K562 (cell line): ENCODE measurements around the gene NRM. TPM values are rescaled to one million over a fixed set of nuclear protein-coding genes. Genes with fewer than 3 reads are reported as not detected.

Experiments
- EP400 ChIP-seq: fragments of 450-650 bp; IDR thresholded peaks from 2 replicates; pipeline ENCODE4 v1.6.1; 2017; ENCODE audit warnings: antibody characterized with exemption, mild to moderate bottlenecking, moderate library complexity
- FOXJ2 ChIP-seq: fragments of 200-800 bp; sonication (Bioruptor generic); IDR thresholded peaks from 2 replicates; pipeline ENCODE4 v1.6.1; 2016; ENCODE audit warnings: missing genetic modification characterization, missing compliant biosample characterization
- FOXK2 ChIP-seq, 2 experiments: fragments of 450-650 bp; IDR thresholded peaks in 1 of 2; conservative IDR thresholded peaks in 1 of 2; 2 replicates each; pipeline ENCODE4 v1.6.1; 2016; ENCODE audit warnings: low read depth in 2 of 2, mild to moderate bottlenecking in 1 of 2
- ILF3 ChIP-seq: fragments of 450-650 bp; IDR thresholded peaks from 2 replicates; pipeline ENCODE4 v1.6.1; 2018; ENCODE audit warnings: antibody characterized with exemption, mild to moderate bottlenecking, moderate library complexity, borderline replicate concordance
- KDM5B ChIP-seq: fragments of 200-600 bp; sonication (generic); IDR thresholded peaks from 2 replicates; pipeline ENCODE4 v1.6.1; 2012; ENCODE audit warnings: low read depth, mild to moderate bottlenecking, moderate library complexity, low read length, control low read depth, inconsistent platforms; ENCODE audit not compliant: insufficient replicate concordance
- MLX ChIP-seq, 2 experiments: fragments of 450-650 bp in 1 of 2; sonication (generic) in 1 of 2; formaldehyde crosslinking; conservative IDR thresholded peaks; 2 replicates each; pipeline versions ENCODE4 v1.4.0 to v1.8.1; 2020 to 2022; ENCODE audit warnings: mild to moderate bottlenecking in 1 of 2, missing genetic modification reagents in 1 of 2
- MXI1 ChIP-seq: IDR thresholded peaks from 2 replicates; pipeline ENCODE4 v1.6.1; 2011; ENCODE audit warnings: low read depth, mild to moderate bottlenecking, improper control_type of control experiment, low read length
- POLR2G ChIP-seq: fragments of 200-400 bp; formaldehyde crosslinking; IDR thresholded peaks from 2 replicates; pipeline ENCODE4 v1.6.1; 2017; ENCODE audit warnings: low read depth, mild to moderate bottlenecking, antibody characterized with exemption, low read length, moderate library complexity
- SRF ChIP-seq, 2 experiments: fragments of 250-450, 450-650 bp in 1 of 2; sonication (Bioruptor Pico) in 1 of 2; sonication (generic) in 1 of 2; formaldehyde crosslinking; IDR thresholded peaks; 2 replicates each; pipeline versions ENCODE4 v1.5.0 to v1.5.1; 2020 to 2022; ENCODE audit warnings: mild to moderate bottlenecking in 1 of 2, missing genetic modification reagents in 1 of 2
- TRIM24 ChIP-seq, 2 experiments: fragments of 450-650 bp; IDR thresholded peaks; 2 replicates each; pipeline ENCODE4 v1.6.1; 2016
- U2AF1 ChIP-seq: fragments of 200-400 bp; formaldehyde crosslinking; optimal IDR thresholded peaks from 2 replicates; pipeline ENCODE3; 2017; ENCODE audit warnings: mild to moderate bottlenecking, low read depth, low read length, moderate library complexity
- YY1 ChIP-seq, 3 experiments: IDR thresholded peaks; 2 replicates each; pipeline ENCODE4 v1.6.1; 2011; ENCODE audit warnings: low read length in 2 of 3, mild to moderate bottlenecking in 2 of 3, moderate library complexity in 2 of 3, borderline replicate concordance in 1 of 3, control low read depth in 1 of 3, low read depth in 1 of 3; ENCODE audit not compliant: insufficient read depth in 3 of 3, insufficient replicate concordance in 2 of 3, control insufficient read depth in 1 of 3, insufficient read length in 1 of 3; ENCODE audit errors: extremely low read depth in 1 of 3
- ZNF639 ChIP-seq, 2 experiments: fragments of 200-800 bp in 1 of 2; sonication (Bioruptor generic) in 1 of 2; sonication (generic) in 1 of 2; formaldehyde crosslinking in 1 of 2; IDR thresholded peaks in 1 of 2; conservative IDR thresholded peaks in 1 of 2; 2 replicates each; pipeline versions ENCODE4 v1.5.0 to v1.6.1; 2016 to 2020; ENCODE audit warnings: missing compliant biosample characterization in 1 of 2, missing genetic modification characterization in 1 of 2, missing genetic modification reagents in 1 of 2
- ZNF764 ChIP-seq: fragments of 250-450 bp; sonication (Bioruptor Pico); IDR thresholded peaks from 2 replicates; pipeline ENCODE4 v1.4.0; 2020; ENCODE audit warnings: low read depth, mild to moderate bottlenecking, moderate library complexity
- polyA plus RNA-seq, 8 experiments: library from polyadenylated mRNA; depleted of rRNA in 4 of 8; stranded (reverse) in 5 of 8; unstranded in 3 of 8; fragments of >200 nt; fragmentation: Nextera tagmentation in 2 of 8; fragmentation: Illumina TruSeq in 1 of 8; extraction: Ambion mirVana in 2 of 8; extraction: Trizol in 1 of 8; gene quantifications; 2 replicates each; pipeline versions ENCODE4 v1.2.1 to v1.2.3, GENCODE V29; 2011 to 2014; ENCODE audit warnings: inconsistent platforms in 1 of 8, missing spikeins in 1 of 8
- total RNA-seq, 7 experiments: library from RNA; depleted of rRNA in 6 of 7; stranded (reverse); fragments of >200 nt in 6 of 7; fragmentation: Illumina TruSeq in 2 of 7; extraction: Trizol in 2 of 7; gene quantifications; 2 replicates each; pipeline versions ENCODE4 v1.2.1 to v1.2.3, GENCODE V29; 2011 to 2021; ENCODE audit warnings: low replicate concordance in 1 of 7
- TF ChIP-seq, protein P1 (sequence below): fragments of 250-450 bp; sonication (Bioruptor Pico); IDR thresholded peaks from 2 replicates; pipeline ENCODE4 v1.9.0; 2021; ENCODE audit warnings: mild to moderate bottlenecking, inconsistent platforms
- TF ChIP-seq, protein P2 (sequence below): sonication (generic); formaldehyde crosslinking; IDR thresholded peaks from 2 replicates; pipeline ENCODE4 v1.8.1; 2023; ENCODE audit warnings: mild to moderate bottlenecking, missing genetic modification reagents

NRM gene
- total and polyA plus RNA-seq, 9 of the 15 experiments (the other 6 are each of a cell fraction or from before 2014, with no cell fraction given), result 9.7 to 58.2 (median 18.1) TPM

- TF ChIP-seq, protein P1, sequence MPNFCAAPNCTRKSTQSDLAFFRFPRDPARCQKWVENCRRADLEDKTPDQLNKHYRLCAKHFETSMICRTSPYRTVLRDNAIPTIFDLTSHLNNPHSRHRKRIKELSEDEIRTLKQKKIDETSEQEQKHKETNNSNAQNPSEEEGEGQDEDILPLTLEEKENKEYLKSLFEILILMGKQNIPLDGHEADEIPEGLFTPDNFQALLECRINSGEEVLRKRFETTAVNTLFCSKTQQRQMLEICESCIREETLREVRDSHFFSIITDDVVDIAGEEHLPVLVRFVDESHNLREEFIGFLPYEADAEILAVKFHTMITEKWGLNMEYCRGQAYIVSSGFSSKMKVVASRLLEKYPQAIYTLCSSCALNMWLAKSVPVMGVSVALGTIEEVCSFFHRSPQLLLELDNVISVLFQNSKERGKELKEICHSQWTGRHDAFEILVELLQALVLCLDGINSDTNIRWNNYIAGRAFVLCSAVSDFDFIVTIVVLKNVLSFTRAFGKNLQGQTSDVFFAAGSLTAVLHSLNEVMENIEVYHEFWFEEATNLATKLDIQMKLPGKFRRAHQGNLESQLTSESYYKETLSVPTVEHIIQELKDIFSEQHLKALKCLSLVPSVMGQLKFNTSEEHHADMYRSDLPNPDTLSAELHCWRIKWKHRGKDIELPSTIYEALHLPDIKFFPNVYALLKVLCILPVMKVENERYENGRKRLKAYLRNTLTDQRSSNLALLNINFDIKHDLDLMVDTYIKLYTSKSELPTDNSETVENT, result 0 out of 2 replicates have a peak, but pooled peaks have one; percentile 10
- TF ChIP-seq YY1 (IDR thresholded peaks at IDR 0.05; ENCODE audit: borderline replicate concordance in 1 of 3, control insufficient read depth in 1 of 3, extremely low read depth in 1 of 3, insufficient read depth in 3 of 3, insufficient read length in 1 of 3, insufficient replicate concordance in 2 of 3, low read depth in 1 of 3, low read length in 2 of 3) (peak in 1 of 3 experiments; percentile 68), MXI1 (no peak), MLX (CRISPR knock-in tag; conservative IDR thresholded peaks at IDR 0.05) (no peak), TRIM24 (IDR thresholded peaks at IDR 0.05) (no peak), ILF3 (peak; percentile 87; the same call in 1 of the 2 replicates), FOXJ2 (tag) (0 out of 2 replicates have a peak, but pooled peaks have one; percentile 58), FOXK2 (conservative IDR thresholded peaks at IDR 0.05 in 1 of 2, IDR thresholded peaks at IDR 0.05 in 1 of 2; ENCODE audit: low read depth in 2 of 2) (no peak), SRF (CRISPR knock-in tag; IDR thresholded peaks at IDR 0.05) (no peak; a peak in 2 of 4 replicates), ZNF764 (CRISPR knock-in tag) (no peak), U2AF1 (no peak), KDM5B (peak; percentile 18), ZNF639 (CRISPR knock-in tag; conservative IDR thresholded peaks at IDR 0.05 in 1 of 2, IDR thresholded peaks at IDR 0.05 in 1 of 2) (no peak; a peak in 1 of 4 replicates), EP400 (peak; percentile 60), POLR2G (peak; percentile 45; the same call in 1 of the 2 replicates)
- TF ChIP-seq, protein P2, sequence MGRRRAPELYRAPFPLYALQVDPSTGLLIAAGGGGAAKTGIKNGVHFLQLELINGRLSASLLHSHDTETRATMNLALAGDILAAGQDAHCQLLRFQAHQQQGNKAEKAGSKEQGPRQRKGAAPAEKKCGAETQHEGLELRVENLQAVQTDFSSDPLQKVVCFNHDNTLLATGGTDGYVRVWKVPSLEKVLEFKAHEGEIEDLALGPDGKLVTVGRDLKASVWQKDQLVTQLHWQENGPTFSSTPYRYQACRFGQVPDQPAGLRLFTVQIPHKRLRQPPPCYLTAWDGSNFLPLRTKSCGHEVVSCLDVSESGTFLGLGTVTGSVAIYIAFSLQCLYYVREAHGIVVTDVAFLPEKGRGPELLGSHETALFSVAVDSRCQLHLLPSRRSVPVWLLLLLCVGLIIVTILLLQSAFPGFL, result 0 out of 2 replicates have a peak, but pooled peaks have one; percentile 46
Measured at GRCh38 chr6:30720738-30721197, 30.0 kb upstream of the NRM start (continued).
